ENCODE data around the gene TCEAL9. TPM values are rescaled to one million over a fixed set of nuclear protein-coding genes. Genes with fewer than 3 reads are reported as not detected.
A peak's percentile ranks its signal among the peaks of the same experiment; 100 is the strongest.

Gene TCEAL9
- total RNA-seq, 2 donors from 2014 or later: 22.3 to 37.9 TPM

- no peak for ATAC-seq
- Histone ChIP-seq H3K9me3 (no peaks in the 10 kb centered on the region), H3K4me1 (no peaks in the 10 kb centered on the region), H3K27me3 (no peaks in the 10 kb centered on the region), H3K4me3 (no peak overlapping the region), H3K36me3 (replicated peaks in 1 of 2; ENCODE audit: insufficient read depth in 1 of 2, low read depth in 2 of 2) (no peaks in the 10 kb centered on the region), H3K27ac (no peak overlapping the region)
- DNase-seq: no peak
- WGBS, 2 donors: 63 to 86% methylated on average over 1 of the region's 1 CpG
- intact Hi-C loops (cut with DNase I): no loop called here
- TF ChIP-seq CTCF (IDR thresholded peaks at IDR 0.05) (no peak), POLR2A (IDR thresholded peaks at IDR 0.05) (no peak)
Observed at GRCh38 chrX:103367502-103367901, 11.2 kb downstream of the TCEAL9 start.

- Histone ChIP-seq H3K4me1 (no peaks in the 10 kb centered on the region), H3K27ac (no peak overlapping the region), H3K4me3 (no peak overlapping the region), H3K27me3 (no peaks in the 10 kb centered on the region), H3K9me3 (no peaks in the 10 kb centered on the region), H3K36me3 (replicated peaks in 1 of 2; ENCODE audit: insufficient read depth in 1 of 2, low read depth in 2 of 2) (no peaks in the 10 kb centered on the region)
- intact Hi-C loops (cut with DNase I): no loop called here
- no peak for ATAC-seq
- DNase-seq: no peak
- no peak for TF ChIP-seq CTCF (IDR thresholded peaks at IDR 0.05)
- TF ChIP-seq POLR2A (IDR thresholded peaks at IDR 0.05): no peak
Observed at GRCh38 chrX:103369479-103369878, 13.2 kb downstream of the TCEAL9 start.

GRCh38 chrX:103372886-103373285 lies 16.6 kb downstream of the TCEAL9 start:
- no peak for DNase-seq
- intact Hi-C loops (cut with DNase I): no loop called here
- Histone ChIP-seq H3K27me3 (no peaks in the 10 kb centered on the region), H3K36me3 (replicated peaks in 1 of 2; ENCODE audit: insufficient read depth in 1 of 2, low read depth in 2 of 2) (no peaks in the 10 kb centered on the region), H3K27ac (no peak overlapping the region), H3K4me3 (no peak overlapping the region), H3K9me3 (no peaks in the 10 kb centered on the region), H3K4me1 (no peaks in the 10 kb centered on the region)
- WGBS, 2 donors: 63 to 68% methylated on average over 2 of the region's 2 CpGs
- no peak for ATAC-seq
- TF ChIP-seq CTCF (IDR thresholded peaks at IDR 0.05): no peak
- TF ChIP-seq POLR2A (IDR thresholded peaks at IDR 0.05): no peak

- no peak for TF ChIP-seq CTCF (IDR thresholded peaks at IDR 0.05)
- no peak for TF ChIP-seq POLR2A (IDR thresholded peaks at IDR 0.05)
- Histone ChIP-seq H3K9me3 (no peaks in the 10 kb centered on the region), H3K4me3 (no peak overlapping the region), H3K36me3 (replicated peaks in 1 of 2; ENCODE audit: insufficient read depth in 1 of 2, low read depth in 2 of 2) (no peaks in the 10 kb centered on the region), H3K27ac (no peak overlapping the region), H3K27me3 (no peaks in the 10 kb centered on the region), H3K4me1 (no peaks in the 10 kb centered on the region)
- WGBS, 2 donors: 48 to 50% methylated on average over 3 of the region's 3 CpGs
- intact Hi-C loops (cut with DNase I): no loop called here
- DNase-seq: no peak
- no peak for ATAC-seq
Observed at GRCh38 chrX:103373581-103373980, 17.3 kb downstream of the TCEAL9 start.

GRCh38 chrX:103376118-103376978 lies 20.0 kb downstream of the TCEAL9 start, which contains the start of gene BEX3:
Gene BEX3 (plus strand): TSS chrX:103376538. CDS start chrX:103377522, 984 bp downstream.
- Histone ChIP-seq H3K36me3 (replicated peaks in 1 of 2; ENCODE audit: insufficient read depth in 1 of 2, low read depth in 2 of 2) (no peaks in the 10 kb centered on the region), H3K27ac (peak within 1 kb of the TSS; percentile 58 to 89 (median 74)), H3K9me3 (no peaks in the 10 kb centered on the region), H3K27me3 (no peaks in the 10 kb centered on the region), H3K4me3 (peak within 1 kb of the TSS; percentile 37 to 61), H3K4me1 (no peaks in the 10 kb centered on the region)
- intact Hi-C loops (cut with DNase I): no loop called here
- TF ChIP-seq POLR2A (IDR thresholded peaks at IDR 0.05): peak; percentile 65 to 83 (median 80)
- no peak for TF ChIP-seq CTCF (IDR thresholded peaks at IDR 0.05)
- peak; percentile 58 to 77 (median 64) for DNase-seq
- WGBS, 2 donors: 5 to 64% methylated on average over 3 to 33 of the region's 62 CpGs
- peak; percentile 87 for ATAC-seq
